ENCODE measurements around the gene IL10. TPM values are rescaled to one million over a fixed set of nuclear protein-coding genes. Genes with fewer than 3 reads are reported as not detected.
A peak's percentile ranks its signal among the peaks of the same experiment; 100 is the strongest.

Gene IL10
- total RNA-seq, 1 donor from 2014 or later = 3.4 TPM

DNA sequence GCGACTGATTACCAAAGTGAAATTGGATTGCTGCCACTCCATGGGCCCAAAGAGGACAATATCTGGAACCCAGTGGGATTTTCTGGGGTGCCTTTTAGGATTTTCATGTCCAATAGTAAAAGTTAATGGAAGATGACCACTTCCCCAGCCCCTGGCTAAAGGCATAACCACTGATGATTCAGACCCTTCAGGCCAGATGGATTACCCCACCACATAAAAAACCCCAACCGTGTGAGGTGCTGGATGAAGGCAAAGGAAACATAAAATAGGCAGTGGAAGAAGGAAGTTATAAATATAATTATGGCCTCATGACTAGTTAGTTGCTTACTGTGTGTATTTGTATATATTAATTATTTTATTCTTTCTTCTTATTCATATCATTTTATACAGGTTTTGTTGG is 40.2 kb upstream of the IL10 start:
- TF ChIP-seq, protein P1, sequence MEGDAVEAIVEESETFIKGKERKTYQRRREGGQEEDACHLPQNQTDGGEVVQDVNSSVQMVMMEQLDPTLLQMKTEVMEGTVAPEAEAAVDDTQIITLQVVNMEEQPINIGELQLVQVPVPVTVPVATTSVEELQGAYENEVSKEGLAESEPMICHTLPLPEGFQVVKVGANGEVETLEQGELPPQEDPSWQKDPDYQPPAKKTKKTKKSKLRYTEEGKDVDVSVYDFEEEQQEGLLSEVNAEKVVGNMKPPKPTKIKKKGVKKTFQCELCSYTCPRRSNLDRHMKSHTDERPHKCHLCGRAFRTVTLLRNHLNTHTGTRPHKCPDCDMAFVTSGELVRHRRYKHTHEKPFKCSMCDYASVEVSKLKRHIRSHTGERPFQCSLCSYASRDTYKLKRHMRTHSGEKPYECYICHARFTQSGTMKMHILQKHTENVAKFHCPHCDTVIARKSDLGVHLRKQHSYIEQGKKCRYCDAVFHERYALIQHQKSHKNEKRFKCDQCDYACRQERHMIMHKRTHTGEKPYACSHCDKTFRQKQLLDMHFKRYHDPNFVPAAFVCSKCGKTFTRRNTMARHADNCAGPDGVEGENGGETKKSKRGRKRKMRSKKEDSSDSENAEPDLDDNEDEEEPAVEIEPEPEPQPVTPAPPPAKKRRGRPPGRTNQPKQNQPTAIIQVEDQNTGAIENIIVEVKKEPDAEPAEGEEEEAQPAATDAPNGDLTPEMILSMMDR (IDR thresholded peaks at IDR 0.05) = no peak
- H3K27ac Mint-ChIP-seq = no peak overlapping the region
- DNase-seq (no peak), ATAC-seq (ENCODE audit: low read depth) (no peak)
- ChIA-PET CTCF (interaction anchor here (1.0 to 11.6 kb wide), 2 partner anchors 77 to 120 kb away, joined by 3 to 252 read pairs; no protein-coding TSS in a partner anchor), POLR2A (no interaction called here)
- H3K27me3 Mint-ChIP-seq = no peaks in the 10 kb centered on the region
- no peaks in the 10 kb centered on the region for H3K36me3 Mint-ChIP-seq (ENCODE audit: low read depth)
- H3K4me3 Mint-ChIP-seq = no peak overlapping the region
- H3K4me1 Mint-ChIP-seq = peaks cover 59% of the 10 kb centered on the region
- H3K9me3 Mint-ChIP-seq = peaks cover 4% of the 10 kb centered on the region
- intact Hi-C loops (cut with micrococcal nuclease) = loop anchor here (10.0 kb wide), 1 partner anchor 52 kb away; the partner anchor contains the start of gene IL20

DNA sequence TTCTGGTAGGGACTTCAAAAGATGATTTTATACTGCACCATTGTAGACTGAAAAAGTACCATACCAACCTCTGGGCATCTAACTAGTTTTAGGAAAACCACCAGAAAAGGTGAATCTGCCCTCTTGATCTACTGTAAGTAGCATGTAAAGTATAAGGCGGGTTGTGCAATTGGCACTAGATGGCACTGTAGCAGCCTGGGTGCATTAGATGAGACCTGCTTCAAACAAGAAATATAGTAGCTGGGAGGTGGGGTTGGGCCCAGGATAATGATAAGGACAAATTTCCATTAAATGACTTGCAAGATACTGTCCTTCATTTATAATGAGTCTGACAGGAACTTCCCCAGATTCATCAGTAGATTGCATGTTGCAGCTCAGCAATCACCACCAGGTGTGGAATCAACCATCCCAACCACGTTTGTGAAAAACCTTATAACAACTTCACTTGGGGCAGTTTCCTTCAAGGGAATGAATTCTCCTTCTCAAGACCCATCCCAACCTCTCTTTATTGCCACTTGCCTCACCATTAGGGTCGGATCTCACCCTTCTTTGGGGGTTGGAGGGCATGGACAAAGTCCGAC is 37.3 kb upstream of the IL10 start:
- Mint-ChIP-seq H3K4me3 (no peak overlapping the region), H3K36me3 (ENCODE audit: low read depth) (no peaks in the 10 kb centered on the region), H3K9me3 (no peaks in the 10 kb centered on the region), H3K27ac (no peak overlapping the region), H3K27me3 (no peaks in the 10 kb centered on the region), H3K4me1 (peaks cover 34% of the 10 kb centered on the region)
- TF ChIP-seq, protein P1 (IDR thresholded peaks at IDR 0.05) = no peak
- CTCF ChIA-PET = interaction anchor here (0.6 to 11.6 kb wide), 33 partner anchors 14 to 174 kb away, joined by 3 to 252 read pairs (median 5); partner anchors contain the start of genes DYRK3, FCMR and IL10
- POLR2A ChIA-PET = interaction anchor here (0.7 to 2.3 kb wide), 7 partner anchors 19 to 172 kb away, joined by 3 to 18 read pairs (median 5); no protein-coding TSS in a partner anchor
- intact Hi-C loops (cut with micrococcal nuclease) = loop anchor here (1.0 to 10.0 kb wide), 6 partner anchors 19 to 173 kb away; partner anchors contain the start of genes IL10, IL19 and IL20
- DNase-seq (no peak), ATAC-seq (ENCODE audit: low read depth) (no peak)

DNA sequence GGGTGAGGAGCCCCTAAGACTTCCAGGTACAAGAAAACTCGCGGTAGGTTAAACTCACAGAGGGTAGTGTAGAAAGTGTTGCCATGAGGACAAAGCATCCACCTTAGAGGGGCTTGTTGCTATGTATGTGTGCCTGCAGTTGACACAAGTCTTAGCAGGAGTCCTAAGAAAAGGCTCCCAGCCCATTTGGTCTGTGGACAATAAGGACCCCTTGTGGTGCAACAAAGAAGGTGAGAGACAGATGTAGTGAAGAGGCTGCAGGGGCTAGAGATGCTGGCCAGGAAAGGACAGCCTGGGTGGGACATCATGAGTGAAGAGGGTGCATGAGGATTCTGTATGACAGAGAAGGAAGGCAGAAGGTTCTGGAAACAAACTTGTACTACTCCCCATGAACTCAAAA is 36.3 kb upstream of the IL10 start:
- POLR2A ChIA-PET = interaction anchor here (0.7 to 2.3 kb wide), 5 partner anchors 18 to 173 kb away, joined by 3 to 18 read pairs (median 5); no protein-coding TSS in a partner anchor
- H3K4me3 Mint-ChIP-seq = no peak overlapping the region

DNA sequence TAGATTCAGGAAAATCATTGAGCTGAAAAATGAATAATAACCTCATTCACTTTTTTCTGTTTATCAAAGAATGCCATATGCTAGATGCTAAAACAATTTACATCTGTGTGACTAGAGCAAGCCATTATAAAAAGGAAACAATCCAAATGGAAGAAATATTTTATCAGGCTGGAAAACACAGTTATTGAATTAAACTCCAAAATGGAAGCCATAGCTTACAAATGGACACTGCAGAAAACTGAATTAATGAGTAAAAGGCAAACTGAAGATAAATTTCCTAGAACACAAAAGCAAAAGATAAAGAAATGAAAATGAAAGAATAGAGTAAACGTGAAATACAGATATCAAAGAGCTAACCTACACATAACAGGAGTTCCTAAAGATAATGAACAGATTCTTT is 33.1 kb upstream of the IL10 start:
- POLR2A ChIA-PET = interaction anchor here (1.0 kb wide), 1 partner anchor 21 kb away, joined by 3 read pairs; no protein-coding TSS in a partner anchor
- DNase-seq (no peak), ATAC-seq (ENCODE audit: low read depth) (no peak)
- Mint-ChIP-seq H3K27me3 (no peaks in the 10 kb centered on the region), H3K4me1 (peaks cover 45% of the 10 kb centered on the region), H3K4me3 (no peak overlapping the region), H3K36me3 (ENCODE audit: low read depth) (no peaks in the 10 kb centered on the region), H3K9me3 (no peaks in the 10 kb centered on the region), H3K27ac (no peak overlapping the region)
- intact Hi-C loops (cut with micrococcal nuclease) = loop anchor here (5.0 kb wide), 1 partner anchor 33 kb away; the partner anchor contains the start of genes IL10 and IL19
- CTCF ChIA-PET = interaction anchor here (1.0 to 11.6 kb wide), 4 partner anchors 64 to 177 kb away, joined by 3 to 252 read pairs (median 3); no protein-coding TSS in a partner anchor
- TF ChIP-seq, protein P1 (IDR thresholded peaks at IDR 0.05) = no peak

More for the DNA sequence above, 36.3 kb upstream of the IL10 start:
- Mint-ChIP-seq H3K36me3 (ENCODE audit: low read depth) (no peaks in the 10 kb centered on the region), H3K27me3 (no peaks in the 10 kb centered on the region), H3K9me3 (no peaks in the 10 kb centered on the region), H3K27ac (no peak overlapping the region), H3K4me1 (peaks cover 32% of the 10 kb centered on the region)
- intact Hi-C loops (cut with micrococcal nuclease) = loop anchor here (1.0 to 5.0 kb wide), 10 partner anchors 18 to 174 kb away; partner anchors contain the start of genes IL10 and IL19
- CTCF ChIA-PET = interaction anchor here (0.7 to 11.6 kb wide), 23 partner anchors 13 to 173 kb away, joined by 3 to 252 read pairs (median 6); no protein-coding TSS in a partner anchor
- ATAC-seq (ENCODE audit: low read depth) (peak; percentile 94), DNase-seq (no peak)
- TF ChIP-seq, protein P1 (IDR thresholded peaks at IDR 0.05) = no peak

Measured in activated B cell treated with CpG ODN at 0.5 μM for 24 hours (primary cell).